ACC112 (cell line): ENCODE data around the gene GBX1.

ENCODE experiments used
- H2AFZ ChIP-seq: fragments of 200-600 bp; sonication (generic); one replicate; pipeline ENCODE4 v1.6.0; 2017; ENCODE audit warnings: antibody characterized with exemption, low read length; ENCODE audit not compliant: unreplicated experiment
- H3K27ac ChIP-seq: fragments of 200-600 bp; sonication (generic); 2 replicates; pipeline ENCODE4 v1.5.1; 2014; ENCODE audit warnings: low read depth, mild to moderate bottlenecking, antibody characterized with exemption, low read length, moderate library complexity
- H3K27me3 ChIP-seq: fragments of 200-600 bp; sonication (generic); 2 replicates; pipeline ENCODE4 v1.6.1; 2014; ENCODE audit warnings: mild to moderate bottlenecking, antibody characterized with exemption, low read length, moderate library complexity, mixed read lengths; ENCODE audit not compliant: insufficient read depth
- H3K36me3 ChIP-seq: fragments of 200-600 bp; sonication (generic); 2 replicates; pipeline ENCODE4 v1.6.1; 2016; ENCODE audit warnings: mild to moderate bottlenecking, antibody characterized with exemption, low read length, moderate library complexity, mixed read lengths; ENCODE audit not compliant: insufficient read depth
- H3K4me1 ChIP-seq: fragments of 200-600 bp; sonication (generic); one replicate; pipeline ENCODE4 v1.6.1; 2016; ENCODE audit warnings: low read length, mixed read lengths; ENCODE audit not compliant: insufficient read depth, unreplicated experiment, control insufficient read depth
- H3K4me3 ChIP-seq: fragments of 200-600 bp; sonication (generic); 2 replicates; pipeline ENCODE4 v1.5.1; 2014; ENCODE audit warnings: mild to moderate bottlenecking, low read depth, low read length
- H3K79me2 ChIP-seq: fragments of 200-600 bp; sonication (generic); one replicate; pipeline ENCODE4 v1.6.0; 2016; ENCODE audit warnings: low read length; ENCODE audit not compliant: control insufficient read depth, unreplicated experiment, insufficient read depth

The GBX1 gene

DNA sequence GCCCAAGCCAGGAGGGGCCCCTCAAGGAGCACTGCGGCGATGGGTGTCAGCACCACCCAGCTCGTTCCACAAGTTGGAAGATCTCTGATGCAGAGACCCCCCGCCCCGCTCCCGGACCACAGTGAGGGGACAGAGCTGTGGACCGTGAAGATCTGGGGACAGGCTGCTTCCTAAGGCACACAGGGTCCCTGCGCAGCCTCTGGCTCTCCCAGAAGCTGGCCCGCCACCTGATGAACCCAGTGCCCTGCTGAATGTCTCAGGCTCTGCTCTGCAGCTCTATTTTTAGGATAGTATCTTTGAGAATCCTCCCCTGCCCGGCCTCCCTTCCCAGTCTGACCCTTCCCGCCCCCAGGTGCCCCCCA lies 29.7 kb downstream of the GBX1 start:
- no peak overlapping the region for H2AFZ ChIP-seq
- no peak overlapping the region for H3K27ac ChIP-seq
- H3K4me3 ChIP-seq = no peak overlapping the region
- H3K27me3 ChIP-seq = no peaks in the 10 kb centered on the region
- no peaks in the 10 kb centered on the region for H3K4me1 ChIP-seq
- no peaks in the 10 kb centered on the region for H3K79me2 ChIP-seq
- no peaks in the 10 kb centered on the region for H3K36me3 ChIP-seq

DNA sequence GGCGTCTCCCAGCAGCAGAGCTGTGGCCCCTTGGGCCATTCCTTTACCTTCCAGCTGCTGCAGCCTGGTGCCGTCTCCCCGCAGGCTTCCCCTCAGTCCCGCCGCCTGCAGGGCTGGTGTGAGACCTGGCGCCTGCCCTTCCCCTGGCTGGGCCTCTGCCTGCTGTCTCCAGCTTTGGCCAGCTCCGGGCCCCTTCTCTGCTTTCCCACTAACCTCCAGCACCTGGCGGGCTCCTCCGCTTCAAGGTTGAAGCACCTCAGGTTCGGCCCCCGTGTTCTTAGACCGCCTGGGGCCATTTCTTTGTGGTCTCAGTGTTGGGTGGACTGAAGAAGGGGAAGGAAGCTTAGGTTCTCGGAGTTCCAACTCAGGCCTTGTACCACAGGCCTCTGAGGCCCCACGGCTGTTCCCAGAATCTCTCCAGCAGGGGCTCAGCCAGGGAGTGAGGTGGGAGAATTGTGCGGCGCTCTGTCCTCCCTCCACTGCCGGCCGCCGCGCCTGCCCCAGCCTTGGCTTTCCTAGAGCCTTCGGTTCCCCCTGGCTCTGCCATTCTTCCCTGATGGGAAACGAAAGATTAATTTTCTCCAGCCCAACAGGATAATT lies 30.3 kb downstream of the GBX1 start:
- no peak overlapping the region for H3K27ac ChIP-seq
- H3K27me3 ChIP-seq = no peaks in the 10 kb centered on the region
- no peaks in the 10 kb centered on the region for H3K36me3 ChIP-seq
- H3K4me3 ChIP-seq = no peak overlapping the region
- no peak overlapping the region for H2AFZ ChIP-seq
- no peaks in the 10 kb centered on the region for H3K79me2 ChIP-seq
- no peaks in the 10 kb centered on the region for H3K4me1 ChIP-seq

DNA sequence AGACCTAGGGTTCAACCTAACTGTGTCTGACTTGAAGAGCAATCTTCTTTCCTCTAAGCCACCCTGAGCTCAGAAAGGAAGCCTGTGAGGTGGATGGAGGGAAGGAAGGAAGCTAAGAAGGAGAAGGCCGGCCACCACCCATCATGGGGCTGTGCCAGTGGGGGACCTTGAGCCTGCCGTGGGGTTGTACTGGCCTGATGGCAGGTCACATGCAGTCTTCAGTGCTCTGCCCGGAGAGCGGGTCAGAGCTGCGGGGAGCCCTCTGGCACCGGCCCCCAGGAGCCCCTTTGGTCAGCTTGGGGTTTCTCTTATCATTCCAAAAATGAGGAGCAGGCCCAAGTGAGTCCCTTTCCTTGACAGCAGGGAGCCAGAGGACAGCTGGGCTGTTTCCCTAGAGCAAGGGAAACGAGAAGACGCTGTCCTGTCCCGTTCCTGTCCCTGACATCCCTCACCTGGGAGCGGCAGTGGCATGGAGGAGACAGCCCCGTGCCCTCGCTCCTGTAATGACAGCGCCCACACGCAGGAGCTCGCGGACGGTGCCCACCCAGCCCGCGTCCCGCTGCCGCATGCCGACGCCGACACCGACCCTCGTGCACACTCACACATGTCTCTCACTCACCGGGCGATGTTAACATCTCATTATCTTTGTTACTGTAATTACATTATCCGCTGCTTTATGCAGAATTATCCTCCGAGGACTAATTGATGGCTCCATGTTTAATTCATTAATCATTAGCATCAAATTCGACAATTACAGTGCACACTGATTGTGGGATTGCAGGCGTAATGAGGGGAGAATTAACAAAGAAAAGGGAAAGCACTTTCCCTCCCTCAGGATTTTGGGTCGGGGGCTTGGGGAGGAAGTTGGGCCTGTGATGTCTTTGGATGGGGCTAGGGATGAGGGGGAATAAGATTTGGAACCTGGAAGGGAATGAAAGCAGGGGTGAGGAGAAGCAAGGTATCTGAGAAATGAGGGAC lies 31.3 kb downstream of the GBX1 start:
- Histone ChIP-seq H2AFZ (no peak overlapping the region), H3K4me3 (no peak overlapping the region), H3K79me2 (no peaks in the 10 kb centered on the region), H3K27ac (no peak overlapping the region), H3K4me1 (no peaks in the 10 kb centered on the region), H3K27me3 (no peaks in the 10 kb centered on the region), H3K36me3 (no peaks in the 10 kb centered on the region)

DNA sequence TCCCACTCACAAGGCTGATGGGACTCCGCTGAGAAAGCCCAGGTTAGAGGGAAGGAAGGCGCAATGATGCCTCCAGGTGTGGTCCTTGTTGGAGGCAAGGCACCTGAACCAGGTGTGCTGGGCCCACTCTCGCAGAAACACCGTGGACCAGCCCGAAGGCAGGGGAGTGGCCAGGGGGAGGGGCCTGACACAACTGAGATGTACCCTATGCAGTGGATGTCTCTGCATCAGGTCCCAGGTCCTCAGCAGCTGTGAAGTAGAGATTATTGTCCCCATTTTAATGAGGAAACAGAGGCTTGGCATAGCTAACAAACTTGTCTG lies 32.0 kb downstream of the GBX1 start:
- no peaks in the 10 kb centered on the region for H3K79me2 ChIP-seq
- H2AFZ ChIP-seq = no peak overlapping the region
- H3K36me3 ChIP-seq = no peaks in the 10 kb centered on the region
- H3K27ac ChIP-seq = no peak overlapping the region
- no peaks in the 10 kb centered on the region for H3K27me3 ChIP-seq
- H3K4me1 ChIP-seq = no peaks in the 10 kb centered on the region
- no peak overlapping the region for H3K4me3 ChIP-seq

DNA sequence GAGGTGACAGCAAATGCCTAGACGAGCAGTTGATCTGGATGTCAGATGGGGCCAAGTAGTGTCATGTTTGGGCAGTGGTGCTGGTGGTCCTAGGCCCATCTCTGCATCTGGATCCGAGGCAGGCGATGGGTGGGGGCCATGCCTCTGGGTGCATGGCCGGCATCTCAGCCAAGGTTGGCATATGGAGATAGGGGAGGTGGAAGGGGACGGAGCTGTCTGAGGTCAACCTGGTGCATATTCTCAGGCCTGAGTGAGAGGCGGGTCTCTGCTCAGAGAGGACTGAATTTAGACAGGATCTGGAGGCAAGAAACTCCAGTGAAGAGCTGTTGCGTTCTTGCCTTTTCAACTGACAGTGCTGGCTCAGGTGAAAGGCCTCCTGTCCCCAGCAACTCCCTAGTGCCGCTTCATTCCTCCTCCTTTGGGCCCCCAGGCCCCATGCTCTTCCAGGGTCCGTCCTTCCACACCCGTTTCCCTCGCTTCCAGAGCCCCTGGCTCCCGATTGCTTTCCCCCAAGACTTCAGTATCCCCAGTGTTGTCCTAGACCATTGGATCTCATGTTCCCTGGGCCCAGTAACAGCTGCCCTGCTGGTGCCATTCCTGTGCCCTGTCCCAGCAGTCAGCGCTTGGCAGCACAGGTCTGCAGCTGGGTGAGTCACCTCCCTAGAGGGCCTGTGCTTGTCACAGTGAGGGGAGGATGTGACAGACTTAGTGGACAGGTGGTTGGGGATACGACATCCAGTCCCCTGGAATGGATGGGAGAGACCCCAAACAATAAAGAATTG lies 32.6 kb downstream of the GBX1 start:
- Histone ChIP-seq H3K79me2 (no peaks in the 10 kb centered on the region), H3K4me3 (no peak overlapping the region), H3K27ac (no peak overlapping the region), H3K36me3 (no peaks in the 10 kb centered on the region), H2AFZ (no peak overlapping the region), H3K27me3 (no peaks in the 10 kb centered on the region), H3K4me1 (no peaks in the 10 kb centered on the region)

DNA sequence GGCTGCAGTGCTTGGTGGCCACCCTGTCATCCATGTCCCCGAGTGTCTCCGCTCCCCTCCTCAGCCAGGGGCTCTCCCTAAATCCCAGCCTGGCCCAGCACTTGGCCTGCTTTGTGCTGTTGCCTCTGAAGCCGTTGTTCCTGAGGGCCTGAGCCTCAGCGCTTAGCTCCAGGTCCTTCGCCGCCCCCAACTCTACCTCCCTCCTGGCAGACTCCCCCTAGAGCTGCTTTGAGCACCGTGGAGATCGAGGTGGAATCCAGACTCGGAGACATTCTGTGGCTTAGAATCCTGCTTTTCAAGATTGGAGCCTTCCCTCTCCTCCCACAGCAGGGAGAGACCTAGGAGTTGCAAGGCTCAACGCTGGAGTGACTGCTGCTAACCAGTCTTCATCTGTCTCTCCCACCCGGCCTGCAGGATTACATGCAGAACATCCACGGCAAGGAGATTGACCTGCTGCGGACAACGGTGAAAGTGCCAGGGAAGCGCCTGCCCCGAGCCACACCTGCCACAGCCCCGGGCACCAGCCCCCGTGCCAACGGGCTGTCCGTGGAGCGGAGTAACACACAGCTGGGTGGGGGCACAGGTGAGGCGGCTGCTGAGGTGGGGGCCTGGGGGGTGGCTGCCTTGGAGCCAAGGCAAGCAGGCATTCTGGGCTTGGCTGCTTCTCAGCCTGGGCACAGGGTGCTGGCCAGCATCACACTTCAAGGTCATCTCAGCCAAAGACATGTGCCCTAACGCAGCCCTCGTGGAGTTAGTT lies 33.3 kb downstream of the GBX1 start:
- no peaks in the 10 kb centered on the region for H3K4me1 ChIP-seq
- no peak overlapping the region for H3K27ac ChIP-seq
- H3K27me3 ChIP-seq = no peaks in the 10 kb centered on the region
- no peak overlapping the region for H2AFZ ChIP-seq
- no peaks in the 10 kb centered on the region for H3K79me2 ChIP-seq
- H3K36me3 ChIP-seq = no peaks in the 10 kb centered on the region
- no peak overlapping the region for H3K4me3 ChIP-seq

DNA sequence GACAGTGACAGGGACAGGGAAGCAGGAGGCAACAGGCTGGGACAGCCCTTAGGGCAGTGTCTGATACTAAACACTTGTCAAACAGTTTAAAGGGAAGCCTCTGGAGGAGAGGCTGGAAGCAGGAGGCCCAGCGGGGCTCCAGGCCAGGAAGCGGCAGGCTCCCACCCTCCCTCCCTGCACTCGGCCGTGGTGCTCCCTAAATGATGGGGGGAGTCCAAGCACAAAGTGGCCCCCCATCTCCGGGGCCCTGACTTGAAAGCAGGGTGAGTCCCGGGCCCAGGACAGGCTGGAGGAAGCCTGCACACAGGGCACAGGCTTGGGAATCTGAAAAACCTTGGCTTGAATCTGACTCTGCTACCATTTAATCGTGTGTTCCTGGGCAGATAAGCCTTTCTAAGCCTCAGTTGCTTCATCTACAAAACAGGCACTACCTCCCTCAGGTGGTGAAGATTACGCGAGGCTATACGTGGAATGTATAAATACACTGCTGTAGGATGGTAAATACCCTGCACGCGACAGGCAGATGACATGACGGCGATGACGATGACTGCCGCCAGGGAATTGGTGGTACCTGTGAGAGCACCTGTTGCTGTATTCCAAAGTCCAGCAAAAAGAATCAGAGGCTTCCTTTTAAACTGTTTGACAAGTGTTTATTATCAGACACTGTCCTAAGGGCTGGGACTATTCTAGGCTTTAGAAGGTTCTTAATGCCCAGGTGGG lies 34.1 kb downstream of the GBX1 start:
- H3K36me3 ChIP-seq = no peaks in the 10 kb centered on the region
- no peaks in the 10 kb centered on the region for H3K79me2 ChIP-seq
- H3K4me1 ChIP-seq = no peaks in the 10 kb centered on the region
- H3K4me3 ChIP-seq = no peak overlapping the region
- H3K27me3 ChIP-seq = no peaks in the 10 kb centered on the region
- no peak overlapping the region for H3K27ac ChIP-seq
- no peak overlapping the region for H2AFZ ChIP-seq

DNA sequence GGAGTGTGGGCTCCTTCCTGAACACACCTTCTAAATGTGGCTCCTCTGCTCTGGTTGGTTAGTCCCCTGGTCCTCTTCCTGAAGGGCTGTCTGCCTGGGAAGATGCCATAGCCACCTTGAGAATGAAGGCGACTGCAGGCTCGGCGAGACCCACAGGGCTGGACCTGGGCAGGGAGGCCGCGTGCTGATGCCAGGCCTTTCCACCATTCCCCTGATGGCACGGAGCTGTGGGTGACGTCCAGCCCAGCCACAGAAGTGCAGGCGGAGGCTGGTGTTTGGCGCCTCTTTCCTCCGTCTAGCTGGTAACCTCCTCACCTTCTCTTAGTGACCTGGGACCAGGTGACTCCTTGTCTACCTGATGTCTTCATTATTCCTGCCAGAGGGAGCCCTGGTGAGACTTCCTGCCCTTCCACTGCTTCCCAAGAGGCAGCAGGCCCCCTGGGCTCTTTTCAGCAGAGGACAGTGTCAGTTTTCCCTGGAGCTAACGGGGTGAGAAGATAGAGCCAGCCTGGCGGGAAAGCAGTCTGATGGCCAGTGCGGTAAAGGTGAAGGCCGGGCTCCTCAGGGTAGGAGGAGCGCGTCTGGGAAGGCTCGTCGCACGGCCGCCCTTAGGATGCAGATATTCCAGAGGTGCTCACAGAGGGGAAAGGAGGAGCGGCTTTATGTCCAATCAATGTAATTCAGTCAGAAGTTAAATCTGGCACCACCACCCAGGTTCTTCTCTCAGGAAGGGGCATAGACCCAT lies 34.9 kb downstream of the GBX1 start:
- Histone ChIP-seq H3K27ac (no peak overlapping the region), H3K36me3 (no peaks in the 10 kb centered on the region), H3K4me3 (no peak overlapping the region), H3K4me1 (no peaks in the 10 kb centered on the region), H3K79me2 (no peaks in the 10 kb centered on the region), H2AFZ (no peak overlapping the region), H3K27me3 (no peaks in the 10 kb centered on the region)

DNA sequence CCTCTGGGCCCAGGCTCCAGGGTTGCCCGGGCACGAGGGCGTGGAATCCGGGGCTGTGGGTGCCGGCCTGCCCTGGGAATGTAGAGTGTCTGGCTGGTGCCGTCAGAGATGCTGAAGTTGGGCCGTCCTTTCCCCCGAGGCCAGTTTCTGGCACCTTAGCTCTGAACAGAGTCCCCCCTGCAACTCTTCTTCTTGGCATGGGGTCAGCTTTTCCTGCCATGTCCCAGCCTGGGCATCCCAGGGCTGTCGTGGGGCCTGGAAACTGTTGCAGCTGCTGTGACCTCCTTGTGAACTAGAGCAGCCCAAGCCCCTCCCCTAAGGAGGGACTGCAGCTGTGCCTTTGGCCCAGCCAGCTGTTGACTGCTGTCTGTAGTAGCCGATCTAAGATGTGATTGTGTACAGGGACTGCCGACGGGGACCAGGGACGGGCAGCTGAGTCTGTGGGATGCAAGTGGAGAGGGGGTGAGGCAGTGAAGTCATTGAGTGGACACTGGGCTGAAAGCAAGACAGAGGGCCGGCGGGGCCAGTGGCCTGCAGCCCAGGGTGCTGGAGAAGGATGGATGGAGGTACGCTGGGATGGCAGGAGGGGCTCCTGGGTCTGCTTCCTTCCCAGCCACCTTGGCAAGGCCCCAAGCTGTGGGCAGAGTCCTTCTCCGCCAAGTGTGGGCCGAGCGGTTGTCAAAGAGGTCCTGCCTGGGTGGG lies 35.8 kb downstream of the GBX1 start:
- H3K36me3 ChIP-seq = no peaks in the 10 kb centered on the region

More for the DNA sequence above, 35.8 kb downstream of the GBX1 start:
- Histone ChIP-seq H3K4me1 (no peaks in the 10 kb centered on the region), H2AFZ (no peak overlapping the region), H3K79me2 (no peaks in the 10 kb centered on the region), H3K4me3 (no peak overlapping the region), H3K27ac (no peak overlapping the region), H3K27me3 (no peaks in the 10 kb centered on the region)
